ENCODE results near the gene CHD1. TPM values are rescaled to one million over a fixed set of nuclear protein-coding genes. Genes with fewer than 3 reads are reported as not detected.

Gene CHD1
- total and polyA plus RNA-seq, 2 of the 13 experiments (the other 11 are each of a cell fraction or from before 2014, with no cell fraction given), result 22.8 to 55.9 TPM

- TF ChIP-seq, protein P1, sequence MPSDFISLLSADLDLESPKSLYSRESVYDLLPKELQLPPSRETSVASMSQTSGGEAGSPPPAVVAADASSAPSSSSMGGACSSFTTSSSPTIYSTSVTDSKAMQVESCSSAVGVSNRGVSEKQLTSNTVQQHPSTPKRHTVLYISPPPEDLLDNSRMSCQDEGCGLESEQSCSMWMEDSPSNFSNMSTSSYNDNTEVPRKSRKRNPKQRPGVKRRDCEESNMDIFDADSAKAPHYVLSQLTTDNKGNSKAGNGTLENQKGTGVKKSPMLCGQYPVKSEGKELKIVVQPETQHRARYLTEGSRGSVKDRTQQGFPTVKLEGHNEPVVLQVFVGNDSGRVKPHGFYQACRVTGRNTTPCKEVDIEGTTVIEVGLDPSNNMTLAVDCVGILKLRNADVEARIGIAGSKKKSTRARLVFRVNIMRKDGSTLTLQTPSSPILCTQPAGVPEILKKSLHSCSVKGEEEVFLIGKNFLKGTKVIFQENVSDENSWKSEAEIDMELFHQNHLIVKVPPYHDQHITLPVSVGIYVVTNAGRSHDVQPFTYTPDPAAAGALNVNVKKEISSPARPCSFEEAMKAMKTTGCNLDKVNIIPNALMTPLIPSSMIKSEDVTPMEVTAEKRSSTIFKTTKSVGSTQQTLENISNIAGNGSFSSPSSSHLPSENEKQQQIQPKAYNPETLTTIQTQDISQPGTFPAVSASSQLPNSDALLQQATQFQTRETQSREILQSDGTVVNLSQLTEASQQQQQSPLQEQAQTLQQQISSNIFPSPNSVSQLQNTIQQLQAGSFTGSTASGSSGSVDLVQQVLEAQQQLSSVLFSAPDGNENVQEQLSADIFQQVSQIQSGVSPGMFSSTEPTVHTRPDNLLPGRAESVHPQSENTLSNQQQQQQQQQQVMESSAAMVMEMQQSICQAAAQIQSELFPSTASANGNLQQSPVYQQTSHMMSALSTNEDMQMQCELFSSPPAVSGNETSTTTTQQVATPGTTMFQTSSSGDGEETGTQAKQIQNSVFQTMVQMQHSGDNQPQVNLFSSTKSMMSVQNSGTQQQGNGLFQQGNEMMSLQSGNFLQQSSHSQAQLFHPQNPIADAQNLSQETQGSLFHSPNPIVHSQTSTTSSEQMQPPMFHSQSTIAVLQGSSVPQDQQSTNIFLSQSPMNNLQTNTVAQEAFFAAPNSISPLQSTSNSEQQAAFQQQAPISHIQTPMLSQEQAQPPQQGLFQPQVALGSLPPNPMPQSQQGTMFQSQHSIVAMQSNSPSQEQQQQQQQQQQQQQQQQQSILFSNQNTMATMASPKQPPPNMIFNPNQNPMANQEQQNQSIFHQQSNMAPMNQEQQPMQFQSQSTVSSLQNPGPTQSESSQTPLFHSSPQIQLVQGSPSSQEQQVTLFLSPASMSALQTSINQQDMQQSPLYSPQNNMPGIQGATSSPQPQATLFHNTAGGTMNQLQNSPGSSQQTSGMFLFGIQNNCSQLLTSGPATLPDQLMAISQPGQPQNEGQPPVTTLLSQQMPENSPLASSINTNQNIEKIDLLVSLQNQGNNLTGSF (CRISPR knock-in tag; IDR thresholded peaks at IDR 0.05), result no peak
- TF ChIP-seq ZNF451 (CRISPR knock-in tag; IDR thresholded peaks at IDR 0.05) (no peak), ZNF264 (CRISPR knock-in tag; IDR thresholded peaks at IDR 0.05) (no peak), KDM5A (IDR thresholded peaks at IDR 0.05; ENCODE audit: borderline replicate concordance, low read length) (no peak), ZNF598 (CRISPR knock-in tag; IDR thresholded peaks at IDR 0.05; ENCODE audit: borderline replicate concordance) (no peak), RFXANK (CRISPR knock-in tag; IDR thresholded peaks at IDR 0.05) (no peak), NFE2L1 (CRISPR knock-in tag; IDR thresholded peaks at IDR 0.05; ENCODE audit: borderline replicate concordance) (no peak), KLF16 (CRISPR knock-in tag; IDR thresholded peaks at IDR 0.05) (no peak), SAP130 (CRISPR knock-in tag; IDR thresholded peaks at IDR 0.05; ENCODE audit: low read depth) (no peak), MLLT10 (CRISPR knock-in tag; IDR thresholded peaks at IDR 0.05) (no peak)
These were observed 63.1 kb downstream of the CHD1 start (continued) for GRCh38 chr5:98865690-98866089.

Measured in HepG2 (cell line).